HEK293 (cell line): ENCODE measurements around the gene OVOL3.
A peak's percentile ranks its signal among the peaks of the same experiment; 100 is the strongest.

Experiments used
- CTCF ChIA-PET: fragments of 350-600 bp; formaldehyde crosslinking; extraction: SDS; loops from one replicate; lab custom pipeline; 2021; ENCODE audit warnings: antibody characterized with exemption; lab: Yijun Ruan, JAX
- POLR2A ChIA-PET: fragments of 300-600 bp; formaldehyde crosslinking; extraction: SDS; loops from one replicate; lab custom pipeline; 2020; ENCODE audit warnings: antibody characterized with exemption, inconsistent platforms; lab: Yijun Ruan, JAX
- H3K27ac ChIP-seq: fragments of 200-500 bp; sonication (Bioruptor generic); 2 replicates; pipeline ENCODE4 v1.5.1; 2014; ENCODE audit warnings: low read depth, low read length, control low read depth, inconsistent platforms; ENCODE audit errors: extremely low read depth
- H3K36me3 ChIP-seq, 2 experiments: fragments of 200-500 bp in 1 of 2; sonication (Bioruptor generic) in 1 of 2; 1 replicate in 1 of 2; 2 replicates in 1 of 2; pipeline ENCODE4 v1.5.1; 2014 to 2017; ENCODE audit warnings: inconsistent platforms in 2 of 2, low read length in 2 of 2; ENCODE audit not compliant: control insufficient read depth in 2 of 2, insufficient read depth in 1 of 2
- H3K4me1 ChIP-seq: fragments of 200-500 bp; sonication (Bioruptor generic); 2 replicates; pipeline ENCODE4 v1.5.1; 2014; ENCODE audit warnings: mild to moderate bottlenecking, low read length, inconsistent platforms; ENCODE audit not compliant: control insufficient read depth, insufficient read depth
- H3K4me3 ChIP-seq: 2 replicates; pipeline ENCODE4 v1.5.1; 2011; ENCODE audit warnings: low read depth, mild to moderate bottlenecking, control low read depth, low read length, moderate library complexity
- H3K9me3 ChIP-seq: fragments of 200-500 bp; sonication (Bioruptor generic); 2 replicates; pipeline ENCODE4 v1.5.1; 2014; ENCODE audit warnings: low read depth, low read length, inconsistent platforms; ENCODE audit not compliant: control insufficient read depth, insufficient read depth
- EGR2 ChIP-seq: fragments of 450-650 bp; formaldehyde crosslinking; IDR thresholded peaks from 2 replicates; pipeline ENCODE4 v1.5.1; 2016; ENCODE audit warnings: low read depth, missing biosample characterization, missing genetic modification characterization
- GLIS2 ChIP-seq: fragments of 450-650 bp; formaldehyde crosslinking; IDR thresholded peaks from 2 replicates; pipeline ENCODE4 v1.5.1; 2016; ENCODE audit warnings: missing biosample characterization, missing genetic modification characterization
- HIC1 ChIP-seq: fragments of 450-650 bp; formaldehyde crosslinking; IDR thresholded peaks from 2 replicates; pipeline ENCODE4 v1.5.1; 2016; ENCODE audit warnings: missing biosample characterization, missing genetic modification characterization
- KLF1 ChIP-seq: fragments of 450-650 bp; formaldehyde crosslinking; IDR thresholded peaks from 2 replicates; pipeline ENCODE4 v1.5.1; 2016; ENCODE audit warnings: missing biosample characterization, missing genetic modification characterization
- KLF16 ChIP-seq: fragments of 450-650 bp; formaldehyde crosslinking; IDR thresholded peaks from 2 replicates; pipeline ENCODE4 v1.5.1; 2017; ENCODE audit warnings: missing biosample characterization, missing genetic modification characterization
- MYNN ChIP-seq: fragments of 450-650 bp; formaldehyde crosslinking; IDR thresholded peaks from 2 replicates; pipeline ENCODE4 v1.5.1; 2016; ENCODE audit warnings: missing biosample characterization, missing genetic modification characterization, borderline replicate concordance
- PRDM1 ChIP-seq: fragments of 450-650 bp; formaldehyde crosslinking; IDR thresholded peaks from 2 replicates; pipeline ENCODE4; 2016; ENCODE audit warnings: missing biosample characterization, missing genetic modification characterization
- YY1 ChIP-seq: fragments of 450-650 bp; formaldehyde crosslinking; IDR thresholded peaks from 2 replicates; pipeline ENCODE4 v1.5.1; 2018; ENCODE audit warnings: missing biosample characterization, missing genetic modification characterization
- ZFHX2 ChIP-seq: fragments of 450-650 bp; formaldehyde crosslinking; conservative IDR thresholded peaks from 2 replicates; pipeline ENCODE4 v1.5.1; 2016; ENCODE audit warnings: missing biosample characterization, missing genetic modification characterization
- ZFP69B ChIP-seq: fragments of 450-650 bp; formaldehyde crosslinking; IDR thresholded peaks from 2 replicates; pipeline ENCODE4 v1.5.1; 2016; ENCODE audit warnings: missing biosample characterization, missing genetic modification characterization
- ZNF140 ChIP-seq: fragments of 450-650 bp; formaldehyde crosslinking; IDR thresholded peaks from 2 replicates; pipeline ENCODE4 v1.5.1; 2016; ENCODE audit warnings: missing biosample characterization, missing genetic modification characterization
- ZNF18 ChIP-seq: fragments of 450-650 bp; formaldehyde crosslinking; IDR thresholded peaks from 2 replicates; pipeline ENCODE4 v1.5.1; 2016; ENCODE audit warnings: missing biosample characterization, missing genetic modification characterization
- ZNF19 ChIP-seq: fragments of 450-650 bp; formaldehyde crosslinking; IDR thresholded peaks from 2 replicates; pipeline ENCODE4; 2016; ENCODE audit warnings: missing biosample characterization, missing genetic modification characterization, low read depth
- ZNF239 ChIP-seq: fragments of 450-650 bp; formaldehyde crosslinking; IDR thresholded peaks from 2 replicates; pipeline ENCODE4 v1.5.1; 2016; ENCODE audit warnings: missing biosample characterization, missing genetic modification characterization
- ZNF354C ChIP-seq: fragments of 450-650 bp; formaldehyde crosslinking; IDR thresholded peaks from 2 replicates; pipeline ENCODE4 v1.5.1; 2016; ENCODE audit warnings: missing biosample characterization, missing genetic modification characterization, low read depth, borderline replicate concordance
- ZNF571 ChIP-seq: fragments of 450-650 bp; formaldehyde crosslinking; IDR thresholded peaks from 2 replicates; pipeline ENCODE4 v1.5.0; 2017; ENCODE audit warnings: missing biosample characterization, missing genetic modification characterization
- ZNF600 ChIP-seq: fragments of 450-650 bp; formaldehyde crosslinking; IDR thresholded peaks from 2 replicates; pipeline ENCODE4 v1.5.1; 2016; ENCODE audit warnings: missing biosample characterization, missing genetic modification characterization
- ZNF664 ChIP-seq: fragments of 450-650 bp; formaldehyde crosslinking; IDR thresholded peaks from 2 replicates; pipeline ENCODE4 v1.5.1; 2016; ENCODE audit warnings: missing biosample characterization, missing genetic modification characterization
- ZNF677 ChIP-seq: fragments of 450-650 bp; IDR thresholded peaks from 2 replicates; pipeline ENCODE4 v1.5.0; 2018; ENCODE audit warnings: missing biosample characterization, mild to moderate bottlenecking, missing genetic modification characterization, moderate library complexity
- ZNF692 ChIP-seq: fragments of 450-650 bp; formaldehyde crosslinking; IDR thresholded peaks from 2 replicates; pipeline ENCODE4 v1.5.1; 2016; ENCODE audit warnings: missing biosample characterization, missing genetic modification characterization
- ZNF768 ChIP-seq: fragments of 450-650 bp; formaldehyde crosslinking; IDR thresholded peaks from 2 replicates; pipeline ENCODE4 v1.5.1; 2018; ENCODE audit warnings: missing biosample characterization, mild to moderate bottlenecking, missing genetic modification characterization
- ZNF785 ChIP-seq: fragments of 450-650 bp; formaldehyde crosslinking; IDR thresholded peaks from 2 replicates; pipeline ENCODE4 v1.5.1; 2016; ENCODE audit warnings: missing biosample characterization, missing genetic modification characterization
- ZNF791 ChIP-seq: fragments of 450-650 bp; formaldehyde crosslinking; IDR thresholded peaks from 2 replicates; pipeline ENCODE4 v1.5.1; 2016; ENCODE audit warnings: missing biosample characterization, missing genetic modification characterization
- ZNF830 ChIP-seq: fragments of 450-650 bp; IDR thresholded peaks from 2 replicates; pipeline ENCODE4 v1.5.0; 2018; ENCODE audit warnings: missing biosample characterization, missing genetic modification characterization, low read depth, mild to moderate bottlenecking, moderate library complexity
- ZSCAN30 ChIP-seq: fragments of 450-650 bp; IDR thresholded peaks from 2 replicates; pipeline ENCODE4 v1.5.1; 2018; ENCODE audit warnings: missing biosample characterization, mild to moderate bottlenecking, missing genetic modification characterization, moderate library complexity

OVOL3 gene

GRCh38 chr19:36101550-36102327 lies 9.2 kb upstream of the OVOL3 start:
- peaks cover 87 to 94% of the 10 kb centered on the region in 2 experiments for H3K36me3 ChIP-seq
- TF ChIP-seq ZNF830 (tag by site-specific recombination) (no peak), YY1 (tag by site-specific recombination) (no peak), KLF16 (no peak), ZNF785 (no peak), MYNN (tag by site-specific recombination) (0 out of 2 replicates have a peak, but pooled peaks have one; percentile 21), ZSCAN30 (tag by site-specific recombination) (no peak), ZNF692 (tag by site-specific recombination) (peak; percentile 86), KLF1 (0 out of 2 replicates have a peak, but pooled peaks have one; percentile 7), HIC1 (tag by site-specific recombination) (0 out of 2 replicates have a peak, but pooled peaks have one; percentile 11), ZNF571 (tag by site-specific recombination) (no peak), ZNF600 (peak; percentile 94), ZNF791 (tag by site-specific recombination) (no peak), PRDM1 (tag by site-specific recombination) (no peak), ZFP69B (tag by site-specific recombination) (peak; percentile 84), GLIS2 (tag by site-specific recombination) (0 out of 2 replicates have a peak, but pooled peaks have one; percentile 16)
- 0 out of 2 replicates have a peak overlapping the region, but pooled peaks have one; percentile 10 for H3K27ac ChIP-seq
- no peaks in the 10 kb centered on the region for H3K9me3 ChIP-seq
- POLR2A ChIA-PET: interaction anchor here (0.6 to 3.5 kb wide), 4 partner anchors 13 to 401 kb away, joined by 3 to 33 read pairs (median 8); partner anchors contain the start of genes POLR2I and TBCB
- H3K4me3 ChIP-seq: no peak overlapping the region
- CTCF ChIA-PET: interaction anchor here (1.1 to 4.4 kb wide), 2 partner anchors 22 to 41 kb away, joined by 3 to 21 read pairs; no protein-coding TSS in a partner anchor
- H3K4me1 ChIP-seq: no peaks in the 10 kb centered on the region

GRCh38 chr19:36103040-36103626 lies 7.8 kb upstream of the OVOL3 start:
- ChIA-PET POLR2A (interaction anchor here (0.7 to 3.5 kb wide), 6 partner anchors 8 to 89 kb away, joined by 3 to 33 read pairs (median 3); partner anchors contain the start of genes ALKBH6, POLR2I, TBCB and THAP8), CTCF (interaction anchor here (1.0 to 4.4 kb wide), 2 partner anchors 25 to 42 kb away, joined by 3 to 21 read pairs; no protein-coding TSS in a partner anchor)
- peaks cover 84 to 86% of the 10 kb centered on the region in 2 experiments for H3K36me3 ChIP-seq
- H3K27ac ChIP-seq: no peak overlapping the region
- H3K9me3 ChIP-seq: no peaks in the 10 kb centered on the region
- no peak overlapping the region for H3K4me3 ChIP-seq
- H3K4me1 ChIP-seq: no peaks in the 10 kb centered on the region
- TF ChIP-seq ZNF18 (tag by site-specific recombination) (no peak), ZFHX2 (tag by site-specific recombination) (peak; percentile 61; the same call in 1 of the 2 replicates), ZNF354C (no peak), ZNF768 (tag by site-specific recombination) (no peak), ZNF19 (no peak), ZNF239 (no peak), ZNF677 (tag by site-specific recombination) (no peak), ZNF785 (no peak), ZNF664 (tag by site-specific recombination) (no peak), EGR2 (tag by site-specific recombination) (peak; percentile 72; the same call in 1 of the 2 replicates), ZNF140 (no peak)
